Right hindlimb (tissue), 1 donor: ENCODE results near the gene COLEC12.

Experiments
- DNase-seq: peaks from one replicate; pipeline ENCODE4 v3.0.0-alpha.2; 2018

COLEC12 gene

DNA sequence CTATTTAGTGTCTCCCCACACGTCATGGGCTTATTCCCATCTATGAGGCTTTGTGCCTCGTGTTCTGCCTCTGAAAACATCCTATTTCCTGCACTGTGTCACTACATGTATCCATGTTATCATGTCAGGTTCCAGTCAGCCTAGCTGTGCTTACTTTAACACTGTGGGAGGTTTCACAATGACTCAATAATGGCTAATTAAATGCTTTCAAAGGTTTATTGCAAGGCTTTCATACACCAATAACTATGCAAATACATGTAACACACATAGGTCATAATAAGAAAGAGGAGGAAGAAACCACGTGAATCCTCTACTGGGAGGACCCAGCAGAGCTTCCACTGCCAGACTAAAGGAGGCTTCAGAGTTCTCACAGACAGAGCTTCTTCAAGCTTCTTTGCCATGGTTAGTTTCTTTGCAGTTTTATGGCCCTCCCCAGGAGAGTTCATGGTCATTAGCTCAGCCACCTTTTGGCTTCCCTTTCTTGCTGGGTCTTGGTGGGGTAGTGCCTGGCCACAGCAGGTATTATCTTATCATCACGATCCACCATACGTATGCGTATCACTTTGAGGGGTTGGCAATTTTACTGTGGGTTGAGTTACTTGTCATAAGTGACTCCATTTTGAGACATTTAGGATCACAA is 5.1 kb upstream of the COLEC12 start:
- no peak for DNase-seq

DNA sequence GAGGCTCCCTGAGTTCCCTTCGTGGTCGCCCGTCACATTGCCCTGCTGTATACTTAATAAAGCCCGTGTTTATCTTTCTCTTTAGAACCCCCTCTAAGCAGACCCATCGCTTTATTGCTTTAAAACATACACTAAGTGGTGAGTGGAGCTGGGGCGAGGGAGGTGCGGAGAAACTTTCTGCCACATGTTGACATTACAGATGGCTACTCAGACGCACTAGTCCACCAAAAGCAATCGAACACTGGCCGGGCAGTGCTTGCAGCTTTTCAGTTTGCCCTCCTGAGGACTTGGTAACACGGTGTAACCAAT is 859 bp upstream of the COLEC12 start:
- no peak for DNase-seq

DNA sequence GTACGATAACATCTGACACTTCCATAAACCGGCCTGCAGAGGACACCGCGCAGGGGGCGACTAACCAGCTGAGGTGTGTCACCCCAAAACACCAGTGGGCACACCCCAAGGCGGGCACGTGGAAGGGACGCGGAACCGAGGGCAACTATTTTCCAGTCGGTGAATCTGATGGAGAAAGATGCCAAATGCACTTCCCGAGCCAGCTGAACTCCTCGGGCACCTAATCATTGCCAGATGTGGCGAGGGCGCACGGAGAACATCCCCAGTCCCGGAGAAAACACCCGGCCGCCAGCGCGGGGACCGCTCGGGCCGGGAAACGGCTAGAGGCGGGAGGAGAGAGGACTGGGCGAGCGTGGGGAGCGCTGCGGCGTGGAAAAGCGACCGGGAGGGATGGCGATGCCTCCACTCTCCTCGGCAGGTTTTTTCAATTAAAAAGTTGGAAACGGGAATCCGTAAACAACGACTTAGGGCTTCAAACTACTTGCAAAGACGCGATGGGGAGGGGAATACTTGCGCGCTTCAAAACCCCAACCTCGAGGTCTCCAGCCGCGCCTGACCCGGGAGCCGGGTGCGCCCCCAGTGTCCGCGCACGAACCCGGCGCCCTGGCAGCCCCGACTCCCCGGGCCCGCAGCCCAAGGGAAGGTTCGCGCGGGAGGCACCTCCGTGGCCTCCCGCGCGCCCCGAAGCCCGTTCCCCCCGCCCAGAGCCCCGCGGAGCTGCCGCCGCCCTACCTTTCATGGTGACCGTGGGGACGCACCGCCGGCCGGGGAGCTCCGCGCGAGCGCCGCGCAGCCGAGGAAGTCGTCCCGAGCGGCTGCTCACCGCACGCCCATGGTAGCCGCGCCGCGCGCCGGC is 497 bp downstream of the COLEC12 start:
- peak; percentile 68 for DNase-seq

DNA sequence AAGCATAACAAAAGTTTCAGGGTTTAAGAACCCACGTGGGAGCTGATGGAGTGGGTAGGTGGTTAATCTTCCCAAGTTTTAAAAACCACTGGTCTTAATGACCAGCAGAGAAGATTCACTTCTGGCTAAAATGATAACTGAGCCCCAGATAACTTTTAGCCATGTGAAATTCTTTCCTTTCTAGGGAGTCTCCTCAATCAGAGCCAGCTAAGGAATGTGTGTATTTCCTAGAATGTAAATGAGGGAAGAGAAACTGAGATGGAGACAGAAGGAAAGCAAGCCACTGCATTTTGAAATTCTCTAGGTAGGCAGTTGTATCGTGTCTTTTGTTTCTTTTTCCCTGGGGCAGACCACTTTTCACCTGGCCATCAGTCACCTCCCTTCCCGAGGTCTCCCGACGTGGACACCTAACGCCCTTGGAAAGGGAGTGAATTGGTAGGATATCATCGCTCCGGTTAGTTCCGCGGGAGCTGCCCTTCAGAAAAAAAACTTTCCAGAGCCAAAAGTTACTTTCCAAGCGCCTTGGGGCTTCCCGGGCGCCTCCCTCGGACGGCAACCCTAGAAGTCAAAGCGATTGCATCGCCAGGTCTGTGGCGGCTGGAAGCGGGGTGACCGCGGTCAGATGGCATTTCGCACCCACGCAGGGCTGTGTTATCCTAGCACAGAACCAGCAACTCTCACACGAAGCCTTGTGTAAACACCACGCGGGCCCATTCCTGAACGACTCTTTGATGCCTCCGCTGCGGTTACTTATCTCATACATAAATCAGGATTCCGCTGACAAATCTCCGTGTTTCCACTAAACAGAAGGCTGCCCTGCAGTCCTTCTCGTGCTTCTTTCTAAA is 1.3 kb downstream of the COLEC12 start:
- peak; percentile 44 for DNase-seq

DNA sequence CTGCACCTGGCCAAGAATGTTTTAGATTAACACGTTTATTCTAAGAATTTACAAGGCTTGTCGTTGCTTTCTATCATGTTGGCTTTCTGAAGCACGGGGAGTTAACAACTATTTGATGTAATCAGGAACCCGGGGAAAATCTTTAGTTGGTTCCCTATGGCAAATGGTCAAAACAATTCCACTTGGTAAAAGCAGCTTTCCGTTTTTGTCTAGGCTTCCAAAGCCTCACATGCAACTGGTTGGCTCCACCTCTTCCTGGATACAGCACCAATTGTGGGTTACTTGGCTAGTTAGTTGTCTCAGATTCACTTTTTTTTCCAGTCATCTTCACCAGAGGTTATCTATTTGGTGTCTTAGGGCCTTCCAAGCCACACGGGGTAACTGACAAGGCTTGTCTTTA is 2.8 kb downstream of the COLEC12 start:
- no peak for DNase-seq

DNA sequence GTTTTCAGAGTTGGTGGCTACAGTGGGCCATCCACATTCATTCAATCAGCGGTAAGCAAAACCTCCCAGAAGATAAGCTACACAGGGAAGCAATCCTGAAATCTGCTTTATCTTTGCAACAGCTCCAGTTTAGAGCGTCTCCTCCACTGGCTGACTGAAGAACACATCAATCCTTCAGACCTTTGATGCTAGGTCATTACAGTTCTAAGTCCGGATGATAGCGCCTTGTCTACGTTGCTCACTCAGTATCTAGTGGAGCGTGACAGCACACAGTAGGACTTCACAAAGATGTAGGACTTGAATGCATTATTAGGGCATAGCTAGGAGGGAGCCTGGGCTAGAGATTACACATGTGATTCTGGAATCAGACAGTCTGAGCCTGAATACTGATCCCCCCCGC is 5.0 kb downstream of the COLEC12 start:
- DNase-seq = no peak

DNA sequence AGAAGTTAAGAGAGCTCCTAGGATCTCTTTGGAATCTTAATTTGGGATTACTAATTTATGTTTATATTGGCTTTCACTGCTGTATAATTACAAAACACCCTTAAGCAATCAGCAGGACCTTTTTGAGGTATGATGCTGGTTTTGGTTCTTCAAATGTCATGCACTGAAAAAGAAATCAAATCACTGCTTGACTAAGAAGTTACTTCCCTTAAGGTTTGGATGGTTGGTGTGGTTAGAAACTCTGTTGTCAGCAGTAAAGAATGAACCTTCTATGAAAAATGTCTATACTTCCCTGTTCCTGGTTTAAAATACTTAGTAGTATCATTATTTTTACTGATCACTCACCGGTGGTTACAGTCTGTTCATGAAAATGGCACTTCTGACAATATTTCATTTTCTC is 5.5 kb downstream of the COLEC12 start:
- no peak for DNase-seq

DNA sequence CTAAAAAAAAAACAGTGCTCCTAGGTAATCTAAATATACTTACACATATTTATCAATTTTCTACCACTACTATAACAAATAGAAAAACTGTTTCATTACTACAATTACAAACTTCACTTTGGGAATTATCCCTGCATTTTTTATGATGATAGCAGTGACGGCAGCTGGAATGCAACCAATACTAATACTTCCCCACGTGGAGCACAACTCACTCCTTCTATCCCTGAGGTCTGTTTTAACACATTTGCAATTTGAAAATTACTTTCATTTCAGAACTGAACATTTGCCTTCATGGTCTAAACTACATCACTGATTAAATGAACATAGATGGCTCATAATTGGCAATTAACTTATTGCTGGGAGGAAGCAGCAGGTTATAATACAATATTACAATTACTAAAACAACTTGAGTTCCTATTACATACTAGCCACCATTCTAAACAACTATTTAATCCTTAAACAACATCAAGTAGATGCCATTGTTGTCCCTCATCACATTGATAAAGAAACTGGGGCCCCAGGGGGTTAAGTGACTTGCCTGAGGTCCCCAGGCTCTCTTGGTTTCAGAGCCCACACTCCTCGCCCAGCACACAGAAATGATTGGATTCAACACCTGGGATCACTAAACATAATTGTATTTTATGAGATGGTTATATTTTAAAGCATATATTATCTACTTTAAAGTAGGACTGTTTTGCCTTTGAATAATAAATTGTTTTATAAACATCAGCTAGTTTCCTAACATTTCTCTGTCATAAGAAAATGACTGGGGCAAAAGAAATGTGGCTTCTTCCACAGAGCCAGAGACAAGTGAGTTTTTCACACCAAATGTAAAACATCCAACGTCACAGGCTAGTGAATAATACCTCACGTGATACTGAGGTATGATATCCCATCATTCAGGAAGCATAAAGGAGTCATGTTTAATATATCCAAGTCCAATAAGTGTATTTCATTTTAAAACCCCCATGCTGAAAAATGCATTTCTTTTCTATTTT is 6.2 kb downstream of the COLEC12 start:
- no peak for DNase-seq

DNA sequence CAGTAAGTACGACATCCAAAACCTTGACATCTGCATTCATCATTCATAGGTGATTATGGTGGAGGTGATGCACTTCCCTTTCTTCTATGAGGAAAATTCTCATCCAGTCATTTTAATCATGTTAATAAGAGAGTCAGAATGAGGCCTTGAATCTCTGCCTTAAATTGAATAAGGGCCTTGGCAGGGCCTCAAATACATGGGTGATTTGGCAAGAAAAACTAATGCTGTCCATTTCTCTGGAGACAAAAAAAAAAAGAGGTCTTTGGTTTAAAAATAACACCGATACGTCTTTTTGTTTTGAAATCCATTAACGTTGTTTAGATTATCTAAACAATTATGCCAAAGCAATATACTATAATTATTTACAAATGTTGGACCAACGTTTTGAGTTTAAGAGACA is 8.1 kb downstream of the COLEC12 start:
- no peak for DNase-seq

DNA sequence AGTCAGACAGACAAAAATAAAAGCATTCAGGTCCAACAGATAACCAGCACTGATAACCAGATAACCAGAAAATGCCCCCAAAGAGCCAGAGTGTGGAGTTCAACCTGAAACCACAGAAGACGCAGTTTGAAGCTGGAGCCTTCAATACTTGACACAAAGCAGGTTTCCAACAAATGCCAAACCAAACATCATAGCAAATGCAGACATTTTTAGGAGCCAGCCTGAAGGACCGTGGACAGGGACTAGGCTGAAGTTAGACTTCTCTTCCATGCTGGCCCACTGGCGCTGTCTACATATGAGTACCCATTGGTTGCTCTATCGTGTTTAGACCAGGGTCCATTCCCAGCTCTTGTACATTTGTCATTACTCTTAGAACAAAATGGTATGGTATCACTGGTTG is 9.9 kb downstream of the COLEC12 start:
- DNase-seq = no peak

DNA sequence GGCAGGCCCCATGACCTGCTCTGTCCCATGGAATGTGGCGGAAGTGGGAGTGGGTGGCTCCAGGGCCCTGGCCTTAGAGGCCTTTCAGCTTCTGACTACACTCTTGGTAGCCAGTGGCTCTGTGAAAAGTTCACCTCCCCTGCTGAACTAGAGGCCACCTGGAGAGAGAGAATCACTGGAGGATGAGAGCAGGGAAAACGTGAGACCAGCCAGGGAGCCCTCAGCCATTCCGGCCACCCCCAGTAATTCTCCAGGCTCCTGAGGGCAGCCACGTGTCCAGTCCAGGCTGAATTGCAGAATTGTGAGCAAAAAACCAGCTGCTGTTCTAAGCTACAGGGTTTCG is 10.5 kb downstream of the COLEC12 start:
- no peak for DNase-seq

DNA sequence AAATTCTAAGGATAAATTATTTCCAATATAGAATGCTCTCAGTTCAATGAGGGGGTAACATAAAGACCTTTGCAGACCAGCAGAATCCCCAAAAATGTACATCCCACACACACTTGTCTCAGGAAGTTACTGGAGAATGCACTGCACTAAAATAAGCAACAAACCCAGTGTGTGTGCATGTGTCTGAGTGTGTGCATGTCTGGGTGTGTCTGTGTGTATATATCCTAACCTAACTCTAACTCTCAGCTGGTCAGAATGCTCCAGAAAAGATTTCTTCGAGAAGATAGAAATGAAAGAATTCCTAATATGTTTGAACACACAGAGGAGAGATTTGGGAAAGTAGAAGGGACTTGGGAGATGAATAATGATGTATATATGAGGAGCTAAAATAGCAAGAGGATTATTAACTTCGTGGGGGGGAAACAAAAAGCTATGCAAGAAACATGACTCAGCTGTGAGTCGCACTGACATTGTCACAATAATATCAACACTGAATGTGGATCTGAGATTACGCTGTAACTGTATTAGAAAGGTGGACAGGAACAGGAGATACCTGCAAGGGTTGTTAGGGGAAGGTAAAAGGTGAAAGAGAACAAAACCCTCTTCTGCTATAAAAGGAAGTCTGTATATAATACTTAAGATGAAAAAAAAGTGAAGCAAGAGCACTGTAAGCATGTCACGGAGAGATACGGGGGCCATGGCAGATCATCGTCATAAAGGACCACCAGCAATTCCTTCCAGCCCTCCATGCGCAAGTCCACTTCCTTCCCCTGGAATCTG is 11.1 kb downstream of the COLEC12 start:
- DNase-seq = no peak

DNA sequence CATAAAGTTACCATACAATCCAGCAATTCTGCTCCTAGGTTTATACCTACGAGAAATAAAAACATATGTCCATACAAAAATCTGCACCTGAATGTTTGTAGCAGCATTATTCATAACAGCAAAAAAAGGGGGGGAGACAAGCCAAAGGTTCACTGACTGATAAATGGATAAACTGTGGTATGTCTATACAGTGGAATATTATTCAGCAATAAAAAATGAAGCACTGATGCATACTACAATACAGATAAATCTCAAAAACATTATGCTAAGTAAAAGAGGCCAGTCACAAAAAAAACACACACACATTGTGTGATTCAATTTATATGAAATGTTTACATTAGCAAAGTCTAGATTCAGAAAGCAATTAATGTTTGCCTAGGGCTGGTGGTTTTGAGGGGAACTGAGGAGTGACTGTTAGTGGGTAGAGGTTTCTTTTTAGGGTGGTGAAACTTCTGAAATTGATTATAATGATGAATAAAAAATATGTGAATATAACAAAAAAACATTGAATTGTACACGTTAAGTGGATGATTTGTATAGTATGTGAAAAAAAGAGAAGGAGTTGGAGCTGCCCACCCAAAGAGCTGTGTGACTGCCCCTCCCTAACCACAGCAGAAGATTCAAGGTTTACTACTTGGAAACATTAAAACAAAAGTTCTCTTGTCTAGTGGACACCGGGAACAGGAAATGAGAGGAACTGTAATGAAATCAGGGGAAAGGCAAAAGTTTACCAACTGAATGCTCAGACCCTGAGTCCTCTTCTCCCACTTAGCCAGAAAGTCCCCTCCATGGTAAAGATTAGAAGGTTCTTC is 13.4 kb downstream of the COLEC12 start:
- no peak for DNase-seq

DNA sequence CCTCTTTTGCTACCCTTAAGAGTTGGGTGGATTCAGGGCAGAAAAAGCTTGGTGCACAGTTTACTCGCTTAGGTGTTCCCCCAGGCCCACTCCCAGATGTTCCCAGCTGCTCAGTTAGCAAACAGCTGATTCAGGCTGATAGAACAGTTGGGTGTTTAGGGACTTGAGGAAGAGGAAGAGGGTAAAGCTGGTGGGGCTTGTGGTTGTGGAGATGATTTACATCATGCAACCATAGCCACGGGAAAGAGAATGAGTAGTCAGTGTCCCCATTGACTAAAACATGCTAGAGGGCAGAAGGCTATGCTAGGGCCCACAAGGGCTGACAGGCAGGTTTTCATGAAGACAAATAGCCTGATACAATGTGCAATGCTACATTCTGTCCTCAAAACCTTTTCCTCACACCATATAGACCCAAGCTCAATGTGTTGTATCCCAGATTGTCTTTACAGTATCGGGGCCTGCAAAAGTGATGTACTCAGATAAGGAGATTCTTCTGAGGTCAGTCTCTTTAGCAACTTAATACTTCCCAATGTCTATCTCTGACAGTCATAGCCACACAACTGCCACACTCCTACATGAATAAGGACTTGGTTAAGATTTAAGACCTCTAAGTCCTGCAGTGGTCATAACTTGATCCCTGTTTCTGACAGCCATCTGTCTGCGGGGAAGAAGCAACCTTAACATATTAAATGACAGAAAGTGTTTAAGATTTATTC is 15.6 kb downstream of the COLEC12 start:
- DNase-seq = no peak

DNA sequence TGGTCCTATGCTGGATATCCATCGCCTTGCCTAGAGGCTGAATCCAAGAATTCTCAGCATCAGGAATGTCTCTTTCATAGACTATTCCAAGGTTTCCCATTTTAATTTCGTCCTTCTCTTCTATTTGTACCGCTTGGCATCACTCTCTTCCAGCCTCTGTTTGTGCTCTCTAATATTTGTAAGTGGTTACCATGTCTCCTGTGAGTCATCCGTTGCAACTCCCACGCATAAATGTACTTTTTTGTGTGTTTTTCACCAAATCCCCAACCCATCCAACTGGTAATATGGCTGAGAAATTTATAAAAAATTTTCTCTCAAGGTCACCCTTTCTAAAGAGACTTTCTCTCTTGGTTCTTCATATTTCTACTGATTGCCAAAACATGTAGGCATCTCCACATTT is 21.8 kb downstream of the COLEC12 start:
- no peak for DNase-seq

DNA sequence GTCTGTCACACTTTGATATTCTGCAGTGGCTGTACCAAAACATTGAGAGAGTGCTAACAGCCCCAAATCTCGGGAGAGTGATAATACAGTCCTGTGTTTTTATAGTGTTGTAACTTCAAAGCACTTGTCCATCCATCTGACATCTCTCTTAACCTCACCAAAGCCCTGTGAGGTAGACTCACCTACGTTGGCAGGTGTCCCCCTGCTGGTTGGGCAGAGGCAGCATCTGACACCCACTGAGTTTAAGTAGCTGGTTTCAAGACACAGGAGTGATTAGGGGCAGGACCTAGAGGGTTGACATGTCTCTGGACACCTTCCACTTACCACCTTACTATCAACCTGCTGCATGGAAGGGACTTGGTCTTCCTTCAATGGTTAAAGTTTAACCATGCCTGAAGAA is 22.9 kb downstream of the COLEC12 start:
- no peak for DNase-seq

DNA sequence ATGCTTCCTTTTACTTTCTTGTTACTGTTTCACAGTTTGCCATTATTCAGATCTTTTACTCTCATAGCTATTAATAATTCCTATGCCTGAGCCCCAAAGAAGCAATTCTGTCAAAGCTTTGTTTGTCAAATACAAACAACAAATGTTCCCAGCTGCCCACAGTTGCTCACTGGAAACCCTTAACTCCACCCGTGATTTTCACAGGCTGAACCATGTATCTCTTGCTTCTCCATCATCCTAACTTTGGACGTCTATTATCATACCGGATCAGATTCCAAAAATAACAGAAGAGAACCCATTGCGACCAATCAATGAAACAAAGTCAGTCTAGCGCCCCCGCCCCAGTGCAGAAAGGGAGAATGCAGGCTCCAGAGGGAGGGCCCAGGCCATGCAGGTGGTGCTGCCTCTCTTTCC is 24.2 kb downstream of the COLEC12 start:
- no peak for DNase-seq

DNA sequence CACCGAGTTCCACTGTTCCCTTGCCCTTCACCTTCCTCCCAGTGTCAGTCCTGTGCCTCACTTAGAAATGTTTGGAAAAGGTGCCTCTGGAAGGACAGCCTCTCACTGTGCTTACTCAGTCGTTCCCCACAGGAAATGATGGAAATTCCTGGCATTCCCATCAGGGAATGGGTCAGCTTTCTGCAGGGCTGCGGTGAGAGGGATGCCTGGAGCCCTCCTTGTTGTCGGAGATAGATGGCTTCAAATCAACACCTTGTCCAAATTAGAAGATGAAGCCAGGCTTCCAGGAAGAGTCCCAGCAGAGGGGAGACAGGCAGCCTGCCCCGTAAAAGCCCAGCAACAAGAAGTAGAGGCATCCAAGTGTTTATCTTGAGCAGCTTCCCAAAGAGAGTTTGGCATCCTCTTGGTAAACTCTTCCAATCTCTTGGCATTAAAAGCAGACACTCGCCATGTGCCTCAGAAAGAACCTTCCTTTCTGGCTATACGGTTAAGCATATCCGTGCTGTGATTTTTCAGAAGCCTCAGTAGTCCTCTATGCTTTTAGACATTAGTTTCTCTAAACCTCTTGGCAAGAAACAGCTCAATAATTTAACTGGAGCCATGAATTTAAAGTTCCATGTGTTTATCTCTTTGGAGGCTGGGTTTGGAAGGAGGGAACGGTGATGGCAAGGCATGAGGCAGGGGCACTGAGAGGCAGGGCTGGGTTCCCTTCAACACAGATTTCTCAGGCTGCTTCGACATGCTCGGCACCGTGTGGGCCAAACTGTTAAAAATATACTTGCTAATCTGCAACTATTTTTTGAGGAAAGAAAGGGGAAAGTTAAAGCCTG is 25.1 kb downstream of the COLEC12 start:
- DNase-seq = peak; percentile 55

DNA sequence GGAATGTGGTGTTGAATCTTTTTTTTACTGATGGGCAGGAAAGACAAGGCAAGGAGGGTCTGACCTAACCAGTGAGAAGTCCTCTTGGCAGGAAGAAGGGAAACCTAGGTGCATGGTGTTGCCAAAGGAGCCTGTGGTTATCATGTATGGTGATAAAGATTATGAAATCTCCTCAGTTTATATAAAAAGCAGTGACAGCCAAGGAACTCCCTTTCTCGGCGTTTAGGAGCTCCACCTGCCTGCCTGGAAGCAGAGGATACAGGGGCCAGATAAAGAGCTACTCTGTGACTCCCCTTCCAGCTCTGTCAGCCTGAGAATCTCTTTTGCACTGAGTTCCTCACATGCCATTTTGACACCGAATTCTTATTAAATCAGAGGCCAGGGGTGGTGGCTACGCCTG is 26.1 kb downstream of the COLEC12 start:
- no peak for DNase-seq
